Left renal cortex interstitium (tissue), 4 donors: ENCODE measurements around the gene CYP4F2. TPM values are rescaled to one million over a fixed set of nuclear protein-coding genes. Genes with fewer than 3 reads are reported as not detected.
"Not testable (repeated sequence)": the region's sequence is repeated elsewhere in the genome, so short reads cannot be mapped to it uniquely, and the experiment has no call there.

ENCODE experiments used
- DNase-seq, 4 donors: peaks; one replicate each; pipeline ENCODE4 v3.0.0-alpha.2; 2013; ENCODE audit warnings: low read depth in 4 of 4, low spot score in 2 of 4, missing footprints in 1 of 4
- polyA plus RNA-seq, 4 donors: library from polyadenylated mRNA; unstranded; fragments of 120-200 nt; gene quantifications; one replicate each; pipeline ENCODE4 v1.2.1, GENCODE V29; 2013; ENCODE audit not compliant: insufficient read length in 4 of 4

CYP4F2 gene
- polyA plus RNA-seq, 4 donors = 0.13 to 0.42 (median 0.30) TPM

DNA sequence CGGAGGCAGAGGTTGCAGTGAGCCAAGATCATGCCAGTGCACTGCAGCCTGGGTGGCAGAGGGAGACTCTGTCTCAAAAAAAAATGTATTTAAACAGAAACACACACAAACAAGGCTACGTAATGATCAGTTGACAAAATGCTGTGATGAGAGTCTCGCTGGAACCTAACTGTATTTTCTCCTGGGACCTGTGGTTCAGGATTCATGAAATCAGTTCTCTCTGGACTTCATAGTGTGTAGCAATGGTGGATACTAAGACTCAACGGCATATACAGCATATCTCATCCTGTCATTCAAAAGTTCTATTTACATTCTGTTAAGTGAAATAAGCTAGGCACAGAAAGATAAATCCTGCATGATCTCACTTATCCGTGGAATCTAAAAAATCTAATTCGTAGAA, 37.4 kb downstream of the CYP4F2 start:
- DNase-seq = no peak

GRCh38 chr19:15859187-15859586, 38.7 kb downstream of the CYP4F2 start:
- DNase-seq = no peak

DNA sequence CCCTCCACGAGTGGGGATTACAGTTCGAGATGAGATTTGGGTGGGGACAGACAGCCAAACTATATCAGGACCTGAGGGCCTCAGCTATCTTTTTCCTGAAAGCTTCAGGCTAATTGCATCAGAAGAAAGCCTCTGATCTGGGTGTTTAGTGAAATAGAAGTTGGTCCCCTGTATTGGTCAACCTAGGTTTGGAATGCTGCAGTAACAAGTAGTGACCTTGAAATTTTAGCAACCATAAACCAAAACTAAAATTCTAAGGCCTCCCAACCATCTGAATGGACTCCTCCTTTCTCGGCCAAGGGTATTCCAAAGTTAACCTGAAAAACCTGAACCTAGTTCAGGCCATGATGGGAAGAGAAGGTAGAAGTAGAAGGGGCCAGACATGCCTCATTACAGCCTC, 47.5 kb downstream of the CYP4F2 start:
- DNase-seq = no peak

GRCh38 chr19:15846923-15847322, 51.0 kb downstream of the CYP4F2 start:
- no peak for DNase-seq

- DNase-seq = not testable (repeated sequence)
Observed at GRCh38 chr19:15843894-15844222, 54.0 kb downstream of the CYP4F2 start.

- no peak for DNase-seq
Observed at GRCh38 chr19:15843203-15843893, 54.5 kb downstream of the CYP4F2 start.

DNA sequence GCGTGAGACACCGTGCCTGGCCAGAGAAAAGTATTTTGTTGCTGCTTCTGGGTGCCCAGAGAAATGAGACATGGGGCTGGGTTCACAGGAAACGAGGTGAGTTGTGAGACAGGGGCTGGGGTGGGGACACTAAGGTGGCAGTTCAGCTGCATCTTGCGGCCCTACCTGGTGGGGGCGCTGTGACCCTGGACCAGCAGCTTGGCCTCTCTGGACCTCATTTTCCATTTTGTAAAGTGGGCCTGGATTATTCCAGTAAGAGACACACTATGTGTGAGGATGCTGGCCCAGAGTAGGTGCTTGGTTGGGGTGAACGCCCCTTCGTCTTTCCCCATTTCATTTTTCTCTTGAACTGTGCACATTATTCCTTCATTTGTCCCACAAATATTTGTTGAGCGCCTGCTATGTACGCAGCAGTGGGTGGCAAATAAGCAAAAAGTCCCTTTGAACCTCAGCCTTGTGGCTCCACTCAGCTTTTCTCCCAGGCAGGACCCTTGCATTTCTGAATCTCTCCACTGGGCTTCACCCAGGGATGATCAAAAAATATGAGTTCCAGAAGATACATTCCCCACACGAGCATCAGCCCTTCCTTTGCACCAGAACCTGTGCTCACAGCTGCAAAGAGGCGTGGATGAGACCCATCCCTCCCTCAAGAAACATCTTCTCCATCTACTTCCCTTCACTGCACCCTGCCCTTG, 55.9 kb downstream of the CYP4F2 start:
- no peak for DNase-seq

- DNase-seq = no peak
Observed at GRCh38 chr19:15840833-15841232, 57.0 kb downstream of the CYP4F2 start.

- not testable (repeated sequence) for DNase-seq
Observed at GRCh38 chr19:15839888-15840287, 58.0 kb downstream of the CYP4F2 start.

- no peak for DNase-seq
Observed at GRCh38 chr19:15838351-15838750, 59.5 kb downstream of the CYP4F2 start.

- DNase-seq = no peak
Observed at GRCh38 chr19:15837221-15837731, 60.6 kb downstream of the CYP4F2 start.

- peak; percentile 91 to 98 (median 93) for DNase-seq
Observed at GRCh38 chr19:15836330-15837220, 61.3 kb downstream of the CYP4F2 start.

- DNase-seq = not testable (repeated sequence)
Observed at GRCh38 chr19:15835565-15836329, 62.1 kb downstream of the CYP4F2 start.

- not testable (repeated sequence) for DNase-seq
Observed at GRCh38 chr19:15834232-15834631, 63.6 kb downstream of the CYP4F2 start.

DNA sequence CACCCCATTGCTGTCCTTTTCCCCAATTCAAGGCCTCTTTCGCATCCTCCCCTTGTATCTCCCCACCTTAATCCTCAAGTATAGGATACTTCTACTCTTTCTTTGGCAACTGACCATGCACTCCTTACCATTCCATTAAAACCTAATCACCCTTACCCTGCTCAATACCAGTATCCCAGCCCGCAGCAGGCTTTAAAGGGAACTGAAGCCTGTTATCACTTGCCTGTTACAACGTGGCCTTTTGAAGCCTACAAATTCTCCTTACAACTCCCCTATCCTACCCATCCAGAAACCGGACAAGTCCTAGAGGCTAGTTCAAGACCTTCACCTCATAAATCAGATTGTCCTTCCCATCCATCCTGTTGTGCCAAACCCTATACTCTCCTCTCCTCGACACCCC, 66.2 kb downstream of the CYP4F2 start:
- no peak for DNase-seq

DNA sequence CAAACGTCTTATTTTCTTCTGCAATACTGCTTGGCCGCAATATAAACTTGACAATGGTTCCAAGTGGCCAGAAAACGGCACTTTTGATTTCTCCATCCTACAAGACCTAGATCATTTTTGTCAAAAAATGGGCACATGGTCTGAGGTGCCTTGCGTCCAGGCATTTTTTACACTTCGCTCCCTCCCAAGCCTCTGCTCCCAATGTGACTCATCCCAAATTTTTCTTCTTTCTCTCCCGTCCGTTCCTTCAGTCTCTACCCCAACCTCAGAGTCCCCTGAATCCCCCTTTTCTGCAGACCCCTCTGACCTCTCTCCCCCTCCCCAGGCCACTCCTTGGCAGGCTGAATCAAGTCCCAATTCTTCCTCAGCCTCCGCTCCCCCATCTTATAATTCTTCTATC, 68.1 kb downstream of the CYP4F2 start:
- DNase-seq = no peak

DNA sequence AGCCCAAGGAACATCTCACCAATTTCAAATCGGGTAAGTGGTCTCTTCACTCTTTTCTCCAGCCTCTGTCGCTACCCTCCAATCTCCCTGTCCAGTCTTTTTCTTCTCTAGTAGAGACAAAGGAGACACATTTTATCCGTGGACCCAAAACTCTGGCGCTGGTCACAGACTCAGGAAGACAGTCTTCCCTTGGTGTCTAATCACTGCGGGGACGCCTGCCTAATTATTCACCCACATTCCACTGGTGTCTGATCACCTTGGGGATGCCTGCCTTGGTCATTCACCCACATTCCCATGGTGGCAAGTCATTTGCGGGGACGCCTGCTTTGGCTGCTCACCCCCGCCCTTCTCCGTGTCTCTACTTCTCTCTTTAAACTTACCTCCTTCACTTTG, 68.6 kb downstream of the CYP4F2 start:
- no peak for DNase-seq

DNA sequence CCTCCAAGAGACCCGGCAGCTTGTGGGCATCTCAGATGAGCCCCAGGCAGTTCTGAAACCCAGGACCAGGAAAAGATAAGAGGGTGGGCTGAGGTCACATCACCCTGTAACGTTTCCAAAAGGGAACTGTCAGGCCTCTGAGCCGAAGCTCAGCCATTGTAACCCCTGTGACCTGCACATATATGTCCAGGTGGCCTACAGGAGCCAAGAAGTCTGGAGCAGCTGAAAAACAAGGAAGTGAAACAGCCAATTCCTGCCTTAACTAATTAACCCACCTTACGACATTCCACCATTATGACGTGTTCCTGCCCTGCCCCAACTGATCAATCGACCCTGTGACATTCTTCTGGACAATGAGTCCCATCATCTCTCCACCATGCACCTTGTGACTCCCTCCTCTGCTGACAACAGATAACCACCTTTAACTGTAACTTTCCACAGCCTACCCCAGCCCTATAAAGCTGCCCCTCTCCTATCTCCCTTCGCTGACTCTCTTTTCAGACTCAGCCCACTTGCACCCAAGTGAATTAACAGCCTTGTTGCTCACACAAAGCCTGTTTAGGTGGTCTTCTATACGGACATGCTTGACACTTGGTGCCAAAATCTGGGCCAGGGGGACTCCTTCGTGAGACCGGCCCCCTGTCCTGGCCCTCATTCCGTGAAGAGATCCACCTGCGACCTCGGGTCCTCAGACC, 69.1 kb downstream of the CYP4F2 start:
- DNase-seq = not testable (repeated sequence)

- DNase-seq = no peak
Observed at GRCh38 chr19:15828121-15828610, 69.7 kb downstream of the CYP4F2 start.
